Measurements from ENCODE around the gene LIG4.

LIG4 gene

DNA sequence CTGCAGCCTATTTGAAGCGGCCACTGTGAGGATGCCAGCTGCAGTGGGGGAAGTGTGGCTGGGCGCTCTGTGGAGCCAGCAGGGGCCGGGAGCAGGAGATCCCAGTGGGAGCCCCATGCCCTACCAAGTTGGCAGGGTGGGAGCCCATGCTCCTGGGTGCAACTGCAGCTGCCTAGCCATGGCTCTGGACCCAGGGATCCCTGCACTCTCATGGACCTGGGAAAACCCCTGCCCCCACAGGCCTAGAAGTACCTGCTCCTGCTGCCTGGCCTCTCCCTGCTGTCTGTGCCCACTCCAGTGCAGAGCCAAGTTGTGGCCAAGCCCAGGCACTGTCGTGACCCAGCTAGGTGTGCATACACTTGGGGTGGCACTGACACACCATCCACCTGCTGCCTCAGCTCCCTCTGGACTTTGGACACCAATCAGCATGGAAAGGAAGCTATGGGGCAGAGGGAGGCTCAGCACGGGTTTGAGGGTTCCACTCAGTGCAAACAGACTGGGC lies 20.9 kb downstream of the LIG4 start:
- Histone ChIP-seq H3K9me3 (ENCODE audit: control insufficient read depth, low read length) (peaks cover 4% of the 10 kb centered on the region), H3K4me1 (ENCODE audit: control insufficient read depth, insufficient read depth, low read length, poor library complexity, severe bottlenecking) (no peaks in the 10 kb centered on the region), H3K27ac (ENCODE audit: insufficient read depth, low read length, poor library complexity, severe bottlenecking) (no peak overlapping the region), H3K27me3 (replicated peaks; ENCODE audit: control insufficient read depth, insufficient read depth, low read length, poor library complexity, severe bottlenecking) (no peaks in the 10 kb centered on the region), H3K4me3 (ENCODE audit: insufficient read depth, low read depth, low read length, poor library complexity, severe bottlenecking) (no peak overlapping the region), H3K36me3 (ENCODE audit: control insufficient read depth, insufficient read depth, low read length) (no peaks in the 10 kb centered on the region)
- no peak for DNase-seq

DNA sequence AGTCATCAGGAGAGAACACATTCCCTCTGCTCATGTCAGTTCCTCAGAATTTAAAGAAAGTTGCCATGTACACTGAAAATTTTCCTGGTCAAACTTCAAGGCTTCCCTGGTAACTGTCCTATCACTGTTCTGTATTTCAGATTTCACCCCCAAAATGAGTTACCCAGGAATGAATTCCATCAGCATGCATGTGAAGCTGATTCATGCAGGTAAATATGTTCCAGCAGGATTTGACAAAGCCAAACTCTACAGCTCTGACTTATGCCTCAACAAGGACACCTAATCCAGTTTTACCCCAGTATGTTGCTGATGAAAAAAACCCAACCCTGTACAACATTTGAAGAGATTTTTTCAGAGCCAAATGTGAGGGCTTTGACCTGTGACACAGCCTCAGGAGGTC lies 21.5 kb downstream of the LIG4 start:
- H3K36me3 ChIP-seq (ENCODE audit: control insufficient read depth, insufficient read depth, low read length), result no peaks in the 10 kb centered on the region

DNA sequence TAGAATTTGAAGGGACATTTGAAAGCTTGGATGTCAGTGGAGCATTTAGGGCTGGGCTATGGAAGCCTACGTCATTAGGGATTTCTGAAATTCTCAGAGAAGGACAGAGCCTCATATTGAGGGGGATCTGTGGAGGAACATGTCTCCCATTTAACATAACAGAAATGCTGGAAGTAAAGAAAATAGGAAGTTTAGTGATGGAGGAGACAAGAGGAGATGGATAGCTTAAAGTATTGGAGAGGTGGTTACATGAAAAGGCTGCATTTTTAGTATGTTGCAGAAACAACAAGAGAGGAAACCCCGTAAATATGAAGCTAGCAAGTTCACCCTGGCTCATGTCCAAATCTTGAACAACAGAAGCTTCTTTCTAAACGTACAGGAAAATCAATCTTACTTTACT lies 24.4 kb downstream of the LIG4 start:
- Histone ChIP-seq H3K27me3 (replicated peaks; ENCODE audit: control insufficient read depth, insufficient read depth, low read length, poor library complexity, severe bottlenecking) (no peaks in the 10 kb centered on the region), H3K27ac (ENCODE audit: insufficient read depth, low read length, poor library complexity, severe bottlenecking) (no peak overlapping the region), H3K9me3 (ENCODE audit: control insufficient read depth, low read length) (peaks cover 4% of the 10 kb centered on the region), H3K4me3 (ENCODE audit: insufficient read depth, low read depth, low read length, poor library complexity, severe bottlenecking) (no peak overlapping the region), H3K36me3 (ENCODE audit: control insufficient read depth, insufficient read depth, low read length) (no peaks in the 10 kb centered on the region), H3K4me1 (ENCODE audit: control insufficient read depth, insufficient read depth, low read length, poor library complexity, severe bottlenecking) (no peaks in the 10 kb centered on the region)
- no peak for DNase-seq

More for the DNA sequence above, 21.5 kb downstream of the LIG4 start:
- peaks cover 4% of the 10 kb centered on the region for H3K9me3 ChIP-seq (ENCODE audit: control insufficient read depth, low read length)
- DNase-seq, result no peak
- no peak overlapping the region for H3K27ac ChIP-seq (ENCODE audit: insufficient read depth, low read length, poor library complexity, severe bottlenecking)
- no peak overlapping the region for H3K4me3 ChIP-seq (ENCODE audit: insufficient read depth, low read depth, low read length, poor library complexity, severe bottlenecking)
- no peaks in the 10 kb centered on the region for H3K4me1 ChIP-seq (ENCODE audit: control insufficient read depth, insufficient read depth, low read length, poor library complexity, severe bottlenecking)
- no peaks in the 10 kb centered on the region for H3K27me3 ChIP-seq (replicated peaks; ENCODE audit: control insufficient read depth, insufficient read depth, low read length, poor library complexity, severe bottlenecking)

DNA sequence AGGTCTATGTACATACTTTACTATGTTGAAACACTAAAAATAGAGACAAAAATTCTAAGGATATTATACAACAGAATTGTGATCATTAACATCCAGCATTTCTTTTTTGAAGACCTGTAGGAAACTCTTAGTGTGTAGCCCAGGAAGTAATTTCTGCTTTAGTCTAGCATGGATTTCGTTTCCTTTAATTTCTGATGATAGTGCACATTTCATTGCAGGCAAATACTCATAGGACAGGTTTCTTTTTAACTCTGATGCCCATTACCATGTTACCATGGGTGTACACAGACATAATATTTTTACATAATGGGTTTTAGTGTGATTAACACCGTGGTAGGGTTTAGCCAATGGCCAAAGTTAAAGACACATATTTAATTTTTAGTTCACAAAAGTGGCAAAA lies 27.1 kb downstream of the LIG4 start:
- Histone ChIP-seq H3K27me3 (replicated peaks; ENCODE audit: control insufficient read depth, insufficient read depth, low read length, poor library complexity, severe bottlenecking) (no peaks in the 10 kb centered on the region), H3K9me3 (ENCODE audit: control insufficient read depth, low read length) (no peaks in the 10 kb centered on the region), H3K36me3 (ENCODE audit: control insufficient read depth, insufficient read depth, low read length) (no peaks in the 10 kb centered on the region), H3K4me3 (ENCODE audit: insufficient read depth, low read depth, low read length, poor library complexity, severe bottlenecking) (no peak overlapping the region), H3K27ac (ENCODE audit: insufficient read depth, low read length, poor library complexity, severe bottlenecking) (no peak overlapping the region), H3K4me1 (ENCODE audit: control insufficient read depth, insufficient read depth, low read length, poor library complexity, severe bottlenecking) (no peaks in the 10 kb centered on the region)
- DNase-seq, result no peak

DNA sequence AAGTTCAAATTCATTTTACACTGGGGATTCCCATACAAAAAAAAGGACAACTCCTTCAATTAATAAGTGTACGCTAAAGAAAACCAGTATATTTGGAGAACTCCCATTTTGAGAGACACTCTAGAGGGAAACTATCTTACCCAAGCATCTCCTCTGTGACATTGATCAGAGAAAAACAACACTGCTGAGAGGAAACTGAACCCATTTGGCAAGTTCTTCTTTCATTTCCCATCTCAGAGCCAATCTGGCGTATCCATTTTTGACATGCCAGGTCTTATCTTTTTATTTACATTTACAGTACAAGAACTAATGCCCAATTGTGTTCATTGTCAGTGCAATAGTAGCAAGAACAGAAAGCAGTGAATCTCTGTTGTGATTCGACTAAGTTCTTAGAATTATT lies 30.1 kb downstream of the LIG4 start:
- H3K4me3 ChIP-seq (ENCODE audit: insufficient read depth, low read depth, low read length, poor library complexity, severe bottlenecking), result no peak overlapping the region
- H3K27ac ChIP-seq (ENCODE audit: insufficient read depth, low read length, poor library complexity, severe bottlenecking), result no peak overlapping the region
- no peaks in the 10 kb centered on the region for H3K27me3 ChIP-seq (replicated peaks; ENCODE audit: control insufficient read depth, insufficient read depth, low read length, poor library complexity, severe bottlenecking)
- H3K4me1 ChIP-seq (ENCODE audit: control insufficient read depth, insufficient read depth, low read length, poor library complexity, severe bottlenecking), result no peaks in the 10 kb centered on the region
- DNase-seq, result no peak
- no peaks in the 10 kb centered on the region for H3K9me3 ChIP-seq (ENCODE audit: control insufficient read depth, low read length)
- no peaks in the 10 kb centered on the region for H3K36me3 ChIP-seq (ENCODE audit: control insufficient read depth, insufficient read depth, low read length)

DNA sequence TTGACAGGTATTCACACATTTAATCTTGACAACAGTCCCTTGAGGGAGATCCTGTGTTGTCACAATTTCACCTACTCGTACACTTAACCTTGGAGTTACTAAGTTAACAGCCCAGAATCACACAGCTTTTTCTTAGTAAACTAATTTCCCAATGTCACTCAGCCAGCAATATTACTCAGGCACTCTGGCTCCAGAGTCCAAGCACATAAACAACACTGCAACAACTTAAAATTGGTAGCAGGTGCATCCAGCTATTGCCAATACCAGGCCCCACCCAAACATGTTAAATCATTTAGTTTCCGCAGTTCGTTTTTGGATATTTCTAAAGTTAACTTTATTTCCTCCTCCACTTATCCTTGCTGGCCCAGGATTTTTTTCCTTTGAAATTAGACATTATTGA lies 32.7 kb downstream of the LIG4 start:
- Histone ChIP-seq H3K4me3 (ENCODE audit: insufficient read depth, low read depth, low read length, poor library complexity, severe bottlenecking) (no peak overlapping the region), H3K4me1 (ENCODE audit: control insufficient read depth, insufficient read depth, low read length, poor library complexity, severe bottlenecking) (no peaks in the 10 kb centered on the region), H3K36me3 (ENCODE audit: control insufficient read depth, insufficient read depth, low read length) (no peaks in the 10 kb centered on the region), H3K27ac (ENCODE audit: insufficient read depth, low read length, poor library complexity, severe bottlenecking) (no peak overlapping the region), H3K27me3 (replicated peaks; ENCODE audit: control insufficient read depth, insufficient read depth, low read length, poor library complexity, severe bottlenecking) (no peaks in the 10 kb centered on the region), H3K9me3 (ENCODE audit: control insufficient read depth, low read length) (no peaks in the 10 kb centered on the region)
- no peak for DNase-seq

DNA sequence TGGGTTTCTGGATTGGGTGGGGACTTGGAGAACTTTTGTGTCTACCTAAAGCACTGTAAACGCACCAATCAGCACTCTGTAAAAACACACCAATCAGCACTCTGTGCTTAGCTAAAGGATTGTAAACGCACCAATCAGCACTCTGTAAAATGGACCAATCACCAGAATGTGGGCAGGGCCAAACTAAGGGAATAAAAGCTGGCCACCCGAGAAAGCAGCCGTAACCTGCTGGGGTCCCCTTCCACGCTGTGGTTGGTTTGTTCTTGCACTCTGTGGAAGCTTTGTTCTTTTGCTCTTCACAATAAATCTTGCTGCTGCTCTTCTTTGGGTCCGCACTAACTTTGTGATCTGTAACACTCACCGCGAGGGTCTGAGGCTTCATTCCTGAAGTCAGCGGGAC lies 37.3 kb downstream of the LIG4 start:
- DNase-seq, result no peak
- Histone ChIP-seq H3K27me3 (replicated peaks; ENCODE audit: control insufficient read depth, insufficient read depth, low read length, poor library complexity, severe bottlenecking) (no peaks in the 10 kb centered on the region), H3K27ac (ENCODE audit: insufficient read depth, low read length, poor library complexity, severe bottlenecking) (no peak overlapping the region), H3K4me3 (ENCODE audit: insufficient read depth, low read depth, low read length, poor library complexity, severe bottlenecking) (no peak overlapping the region), H3K4me1 (ENCODE audit: control insufficient read depth, insufficient read depth, low read length, poor library complexity, severe bottlenecking) (no peaks in the 10 kb centered on the region), H3K9me3 (ENCODE audit: control insufficient read depth, low read length) (no peaks in the 10 kb centered on the region), H3K36me3 (ENCODE audit: control insufficient read depth, insufficient read depth, low read length) (no peaks in the 10 kb centered on the region)

DNA sequence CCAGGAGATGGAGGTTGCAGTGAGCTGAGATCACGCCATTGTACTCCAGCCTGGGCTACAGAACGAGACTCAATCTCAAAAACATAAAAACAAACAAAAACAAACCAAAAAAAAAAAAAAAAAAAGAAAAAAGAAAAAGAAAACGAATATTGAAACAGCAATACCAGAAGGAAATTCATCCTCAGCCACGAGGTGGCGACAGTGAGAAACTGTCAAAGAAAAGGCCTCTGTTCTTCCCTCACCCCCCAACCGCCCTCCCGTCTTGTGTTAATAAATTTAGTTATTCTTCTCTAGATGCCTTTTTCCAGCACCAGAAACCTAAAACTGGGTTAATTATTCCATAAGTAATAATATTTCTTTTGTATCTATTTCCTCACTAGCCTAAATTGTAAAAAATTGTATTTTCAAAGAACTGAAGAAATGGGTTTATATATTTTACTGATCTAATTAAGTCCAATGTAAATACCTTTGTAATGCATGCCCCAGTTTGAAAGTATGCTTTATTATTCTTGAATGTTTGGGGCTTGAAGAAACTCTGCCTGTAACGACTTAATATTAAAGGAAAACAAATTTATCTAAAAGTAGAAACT lies 38.6 kb downstream of the LIG4 start:
- H3K9me3 ChIP-seq (ENCODE audit: control insufficient read depth, low read length), result no peaks in the 10 kb centered on the region
- H3K4me1 ChIP-seq (ENCODE audit: control insufficient read depth, insufficient read depth, low read length, poor library complexity, severe bottlenecking), result no peaks in the 10 kb centered on the region
- no peaks in the 10 kb centered on the region for H3K27me3 ChIP-seq (replicated peaks; ENCODE audit: control insufficient read depth, insufficient read depth, low read length, poor library complexity, severe bottlenecking)
- peak in 2 of 3 donors; percentile 15 to 22 for DNase-seq
- H3K27ac ChIP-seq (ENCODE audit: insufficient read depth, low read length, poor library complexity, severe bottlenecking), result no peak overlapping the region
- no peak overlapping the region for H3K4me3 ChIP-seq (ENCODE audit: insufficient read depth, low read depth, low read length, poor library complexity, severe bottlenecking)
- H3K36me3 ChIP-seq (ENCODE audit: control insufficient read depth, insufficient read depth, low read length), result no peaks in the 10 kb centered on the region

DNA sequence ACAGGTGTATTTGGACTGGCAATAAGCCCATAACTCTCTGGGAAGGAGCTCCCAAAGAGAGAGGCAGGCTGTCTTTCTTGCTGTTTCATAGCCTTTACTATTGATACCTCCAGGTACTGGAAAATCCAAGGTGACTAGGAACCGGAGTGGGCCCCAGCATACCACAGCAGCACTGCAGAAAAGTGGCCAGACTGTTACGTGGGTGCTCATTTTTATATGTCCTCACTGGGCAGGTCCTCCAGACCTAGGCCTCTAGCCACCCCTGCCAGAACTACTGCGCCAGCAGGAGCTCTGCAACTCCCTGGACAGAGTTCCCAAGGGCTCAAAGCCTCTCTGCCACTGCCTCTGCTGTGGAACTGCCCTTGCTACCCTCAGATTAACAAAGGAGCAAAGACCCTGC lies 46.4 kb downstream of the LIG4 start:
- Histone ChIP-seq H3K27ac (ENCODE audit: insufficient read depth, low read length, poor library complexity, severe bottlenecking) (no peak overlapping the region), H3K4me1 (ENCODE audit: control insufficient read depth, insufficient read depth, low read length, poor library complexity, severe bottlenecking) (no peaks in the 10 kb centered on the region), H3K9me3 (ENCODE audit: control insufficient read depth, low read length) (no peaks in the 10 kb centered on the region), H3K4me3 (ENCODE audit: insufficient read depth, low read depth, low read length, poor library complexity, severe bottlenecking) (no peak overlapping the region), H3K27me3 (replicated peaks; ENCODE audit: control insufficient read depth, insufficient read depth, low read length, poor library complexity, severe bottlenecking) (no peaks in the 10 kb centered on the region), H3K36me3 (ENCODE audit: control insufficient read depth, insufficient read depth, low read length) (no peaks in the 10 kb centered on the region)
- DNase-seq, result no peak

DNA sequence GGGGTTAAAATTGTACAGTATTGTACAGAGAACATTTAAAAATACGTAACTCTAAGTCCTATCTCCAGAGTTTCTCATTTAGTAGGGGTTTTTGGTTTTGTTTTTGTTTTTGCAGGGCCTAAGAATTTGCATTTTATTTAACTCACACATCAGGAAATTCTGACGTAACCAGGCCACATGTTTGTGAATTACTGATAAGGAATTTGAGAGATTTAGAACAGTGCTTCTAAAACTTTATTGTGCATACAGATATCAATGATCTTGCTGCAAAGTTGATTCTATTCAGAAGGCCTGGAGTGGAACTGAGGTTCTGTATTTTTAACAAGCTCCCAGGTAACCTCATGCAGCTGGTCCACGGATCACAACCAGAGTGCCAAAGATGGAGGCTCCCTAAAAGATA lies 49.3 kb downstream of the LIG4 start:
- no peak overlapping the region for H3K4me3 ChIP-seq (ENCODE audit: insufficient read depth, low read depth, low read length, poor library complexity, severe bottlenecking)
- DNase-seq, result no peak
- no peaks in the 10 kb centered on the region for H3K9me3 ChIP-seq (ENCODE audit: control insufficient read depth, low read length)
- H3K36me3 ChIP-seq (ENCODE audit: control insufficient read depth, insufficient read depth, low read length), result no peaks in the 10 kb centered on the region
- no peaks in the 10 kb centered on the region for H3K27me3 ChIP-seq (replicated peaks; ENCODE audit: control insufficient read depth, insufficient read depth, low read length, poor library complexity, severe bottlenecking)
- H3K4me1 ChIP-seq (ENCODE audit: control insufficient read depth, insufficient read depth, low read length, poor library complexity, severe bottlenecking), result no peaks in the 10 kb centered on the region
- no peak overlapping the region for H3K27ac ChIP-seq (ENCODE audit: insufficient read depth, low read length, poor library complexity, severe bottlenecking)
